Measurements from ENCODE around the gene NOL9.
"Not testable (repeated sequence)": the region's sequence is repeated elsewhere in the genome, so short reads cannot be mapped to it uniquely, and the experiment has no call there.

Gene NOL9

DNA sequence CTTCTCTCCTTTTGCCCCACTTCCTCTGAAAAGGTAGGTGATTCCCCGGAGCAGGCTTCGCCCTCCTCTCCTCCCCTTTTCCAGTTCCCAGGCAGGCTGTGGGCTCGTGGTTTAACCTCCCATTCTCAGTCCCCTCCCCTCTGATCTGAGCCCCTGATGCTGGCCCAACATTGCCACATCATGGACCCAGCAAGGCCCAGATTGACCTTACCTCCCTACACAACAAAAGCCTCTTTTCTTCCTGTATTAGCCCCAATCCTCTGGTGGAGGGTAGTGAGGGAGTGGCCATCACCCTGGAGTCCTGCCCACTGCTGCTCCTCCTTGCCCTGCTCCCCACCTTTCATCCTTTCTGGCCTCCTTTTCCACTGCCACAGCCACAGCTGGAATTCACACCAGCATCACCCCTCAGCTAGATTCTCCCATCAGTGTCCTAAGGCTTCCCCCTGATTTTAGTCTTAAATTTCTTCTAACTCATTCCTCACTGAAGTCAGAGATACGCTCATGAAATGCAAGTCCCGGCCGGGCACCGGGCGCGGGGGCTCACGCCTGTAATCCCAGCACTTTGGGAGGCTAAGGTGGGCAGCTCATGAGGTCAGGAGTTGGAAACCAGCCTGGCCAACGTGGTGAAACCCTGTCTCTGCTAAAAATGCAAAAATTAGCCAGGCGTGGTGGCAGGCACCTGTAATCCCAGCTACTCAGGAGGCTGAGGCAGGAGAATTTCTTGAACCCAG is 18.5 kb upstream of the NOL9 start:
- DNase-seq (ENCODE audit: low read depth, low spot score): no peak

GRCh38 chr1:6570987-6571386 is 16.7 kb upstream of the NOL9 start:
- no peak for DNase-seq (ENCODE audit: low read depth, low spot score)

- DNase-seq (ENCODE audit: low read depth, low spot score): no peak
Measured at GRCh38 chr1:6570100-6570499, 15.8 kb upstream of the NOL9 start.

DNA sequence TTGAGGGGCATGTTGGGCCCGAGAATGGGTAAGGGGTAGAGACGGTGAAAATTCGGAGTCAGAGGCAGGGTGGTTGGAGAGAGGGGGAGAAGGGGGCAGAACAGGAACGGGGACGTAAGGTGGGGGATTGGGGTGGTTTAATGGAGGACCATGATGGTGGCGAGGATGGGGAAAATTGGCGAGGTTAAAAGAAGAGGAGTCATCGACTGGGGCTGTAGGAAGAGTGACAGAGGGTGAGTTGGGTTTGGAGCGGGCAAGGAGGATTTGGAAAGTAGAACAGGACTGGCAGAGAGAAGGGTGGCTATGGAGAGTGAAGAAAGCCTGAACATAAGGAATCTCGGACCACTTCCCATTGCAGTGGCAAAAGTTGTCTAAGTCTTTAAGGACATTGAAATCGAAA is 14.7 kb upstream of the NOL9 start:
- no peak for DNase-seq (ENCODE audit: low read depth, low spot score)

- no peak for DNase-seq (ENCODE audit: low read depth, low spot score)
Measured at GRCh38 chr1:6560267-6560666, 6.0 kb upstream of the NOL9 start.

- not testable (repeated sequence) for DNase-seq (ENCODE audit: low read depth, low spot score)
Measured at GRCh38 chr1:6559161-6559560, 4.8 kb upstream of the NOL9 start.

DNA sequence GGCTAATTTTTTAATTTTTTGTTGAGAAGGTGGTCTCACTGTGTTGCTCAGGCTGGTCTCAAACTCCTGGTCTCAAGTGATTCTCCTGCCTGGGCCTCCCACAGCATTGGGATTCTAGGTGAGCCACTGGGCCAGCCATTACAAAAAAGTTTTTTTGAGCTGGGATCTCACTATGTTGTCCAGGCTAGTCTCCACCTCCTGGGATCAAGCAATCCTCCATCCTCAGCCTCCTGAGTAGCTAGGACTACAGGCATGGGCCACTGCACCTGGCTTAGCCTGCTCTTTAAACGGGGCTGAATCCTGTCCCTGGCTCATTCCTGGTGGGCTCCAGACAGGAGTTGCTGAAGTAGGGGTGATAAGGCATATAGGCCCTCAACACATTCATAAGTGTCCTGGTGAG is 3.3 kb upstream of the NOL9 start:
- DNase-seq (ENCODE audit: low read depth, low spot score): no peak

DNA sequence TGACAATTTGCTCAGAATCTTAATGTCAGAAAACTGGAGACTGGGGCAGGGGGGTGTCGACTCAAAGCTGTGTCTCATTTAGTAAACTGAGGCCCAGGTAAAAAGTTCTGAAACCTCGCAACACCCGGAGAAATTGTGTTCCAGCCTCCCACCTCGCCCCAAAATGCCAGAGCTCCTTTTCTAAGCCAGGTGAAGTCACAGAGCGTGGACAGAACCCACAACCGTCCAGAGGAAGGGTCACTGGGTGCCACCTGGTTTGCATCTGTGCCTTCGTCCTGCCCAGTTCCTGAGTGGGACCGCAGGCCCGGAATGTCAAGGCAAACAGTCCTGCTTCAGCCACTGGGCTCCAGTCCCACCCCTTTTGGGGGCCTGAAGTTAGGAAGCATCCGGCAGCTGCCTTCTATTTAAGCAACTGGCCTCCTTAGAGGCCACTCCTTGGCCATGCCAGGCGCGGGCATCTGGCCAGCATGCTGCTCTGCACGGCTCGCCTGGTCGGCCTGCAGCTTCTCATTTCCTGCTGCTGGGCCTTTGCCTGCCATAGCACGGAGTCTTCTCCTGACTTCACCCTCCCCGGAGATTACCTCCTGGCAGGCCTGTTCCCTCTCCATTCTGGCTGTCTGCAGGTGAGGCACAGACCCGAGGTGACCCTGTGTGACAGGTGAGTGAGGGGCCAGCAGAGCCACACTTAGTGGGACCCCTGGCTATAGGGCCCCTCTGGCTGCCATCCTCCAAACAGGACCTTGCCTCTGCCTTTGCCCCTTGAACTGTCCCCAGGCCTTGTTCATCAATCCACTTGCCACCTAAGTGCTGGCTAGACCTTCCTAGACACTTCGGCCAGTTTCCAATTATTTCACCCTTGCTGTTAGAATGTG is 830 bp upstream of the NOL9 start, which contains the start of gene TAS1R1:
TSS of gene TAS1R1 (plus strand) at position 401 of the 872 bp plus-strand sequence. CDS start at position 468, 67 bp downstream.
- DNase-seq (ENCODE audit: low read depth, low spot score): no peak

- DNase-seq (ENCODE audit: low read depth, low spot score): no peak
Measured at GRCh38 chr1:6547301-6547700, 7.0 kb downstream of the NOL9 start.

- no peak for DNase-seq (ENCODE audit: low read depth, low spot score)
Measured at GRCh38 chr1:6546326-6546725, 8.0 kb downstream of the NOL9 start.

GRCh38 chr1:6545276-6546112 is 8.8 kb downstream of the NOL9 start:
- no peak for DNase-seq (ENCODE audit: low read depth, low spot score)

DNA sequence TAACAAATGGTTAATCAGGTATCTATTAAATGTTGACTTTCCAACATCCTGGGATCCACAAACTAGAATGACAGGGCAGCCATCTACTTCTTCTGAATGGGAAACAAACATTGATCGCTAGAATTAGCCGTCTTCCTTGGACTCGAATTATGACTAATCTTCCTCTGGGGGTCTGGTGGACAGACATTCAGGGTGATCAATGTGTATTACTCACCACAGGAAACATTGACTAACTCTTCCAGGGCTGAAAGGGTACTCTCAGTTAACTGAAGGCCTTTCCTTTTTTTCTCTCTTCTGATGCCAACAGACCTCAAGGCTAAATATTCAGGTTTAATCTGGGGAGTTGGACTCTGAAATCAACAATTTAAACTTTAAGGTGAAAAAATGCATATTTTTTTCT is 9.5 kb downstream of the NOL9 start:
- no peak for DNase-seq (ENCODE audit: low read depth, low spot score)

- DNase-seq (ENCODE audit: low read depth, low spot score): no peak
Measured at GRCh38 chr1:6538956-6539355, 15.4 kb downstream of the NOL9 start.

- DNase-seq (ENCODE audit: low read depth, low spot score): no peak
Measured at GRCh38 chr1:6536291-6536690, 18.0 kb downstream of the NOL9 start.

DNA sequence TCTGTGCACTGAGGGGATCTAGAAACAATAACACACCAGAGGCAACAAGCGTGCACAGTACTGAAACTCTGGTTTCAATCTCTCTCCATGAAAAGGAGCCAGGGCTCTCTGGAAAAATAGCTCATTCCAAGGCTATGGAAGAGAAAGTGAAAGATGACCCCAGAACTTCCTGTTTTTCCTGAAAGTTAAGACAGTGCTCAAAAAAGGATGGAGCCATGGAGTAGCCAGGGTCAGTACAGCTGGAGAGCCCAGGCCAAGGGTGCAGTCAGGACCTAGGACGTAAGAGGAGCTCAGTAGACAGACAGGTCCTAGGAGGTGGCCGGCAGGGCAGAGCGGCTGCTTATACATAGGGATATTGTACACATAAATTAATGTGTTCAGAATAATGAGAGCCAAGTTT is 19.1 kb downstream of the NOL9 start:
- no peak for DNase-seq (ENCODE audit: low read depth, low spot score)

GRCh38 chr1:6534248-6534822 is 20.0 kb downstream of the NOL9 start:
- DNase-seq (ENCODE audit: low read depth, low spot score): no peak

GRCh38 chr1:6531996-6532395 is 22.3 kb downstream of the NOL9 start:
- DNase-seq (ENCODE audit: low read depth, low spot score): no peak

GRCh38 chr1:6530504-6531160 is 23.7 kb downstream of the NOL9 start:
- no peak for DNase-seq (ENCODE audit: low read depth, low spot score)

DNA sequence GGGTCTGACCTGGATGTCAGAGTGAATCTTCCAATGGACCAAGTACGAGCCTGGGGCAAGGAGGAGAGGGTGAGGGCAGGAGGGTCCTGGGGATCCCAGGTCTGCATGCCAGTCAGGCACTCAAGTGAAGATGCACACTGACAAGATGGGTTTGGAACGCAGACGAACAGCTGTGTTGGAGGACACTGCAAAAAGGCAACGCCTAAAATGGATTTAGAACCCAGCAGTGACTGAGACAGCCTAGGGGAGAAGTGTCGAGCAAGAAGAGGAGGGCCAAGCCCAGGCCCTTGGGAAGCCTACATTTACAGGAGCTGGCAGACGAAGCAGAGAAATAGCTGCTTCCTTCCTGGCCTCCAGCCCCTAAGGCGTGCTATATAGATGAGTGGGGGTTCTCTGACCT is 25.8 kb downstream of the NOL9 start:
- no peak for DNase-seq (ENCODE audit: low read depth, low spot score)

- DNase-seq (ENCODE audit: low read depth, low spot score): no peak
Measured at GRCh38 chr1:6526316-6526715, 28.0 kb downstream of the NOL9 start.

GRCh38 chr1:6523566-6523965 is 30.7 kb downstream of the NOL9 start:
- no peak for DNase-seq (ENCODE audit: low read depth, low spot score)

Measured in brain pericyte (primary cell).